Psoas muscle (tissue), 8 donors: Measurements from ENCODE around the gene PRPS2. TPM values are rescaled to one million over a fixed set of nuclear protein-coding genes. Genes with fewer than 3 reads are reported as not detected.

Experiments
- ATAC-seq, 4 donors: fragments of 200-7000 bp; cut with Tn5 transposase; one replicate each; pipeline ENCODE4 v1.9.1; 2020; ENCODE audit warnings: moderate library complexity in 3 of 4, mild to moderate bottlenecking in 2 of 4
- DNase-seq, 2 donors: peaks; one replicate each; pipeline ENCODE4 v3.0.0-alpha.2; 2020
- H3K27ac ChIP-seq: fragments of 200-600 bp; one replicate; pipeline ENCODE4 v1.8.0; 2022
- H3K27me3 ChIP-seq, 3 donors: fragments of 200-600 bp in 1 of 3; one replicate each; pipeline versions ENCODE4 v1.6.1 to v1.8.0; 2013 to 2022; ENCODE audit warnings: low read length in 2 of 3, mild to moderate bottlenecking in 2 of 3, moderate library complexity in 1 of 3; ENCODE audit not compliant: insufficient read depth in 3 of 3
- H3K36me3 ChIP-seq, 2 donors: fragments of 200-600 bp in 1 of 2; one replicate each; pipeline versions ENCODE4 v1.6.1 to v1.8.0; 2013 to 2022; ENCODE audit warnings: low read depth in 1 of 2, mild to moderate bottlenecking in 1 of 2, moderate library complexity in 1 of 2; ENCODE audit not compliant: insufficient read depth in 1 of 2
- H3K4me1 ChIP-seq: fragments of 200-600 bp; one replicate; pipeline ENCODE4 v1.8.0; 2022
- H3K4me3 ChIP-seq: fragments of 200-600 bp; one replicate; pipeline ENCODE4 v1.8.0; 2022; ENCODE audit warnings: mild to moderate bottlenecking
- H3K9me3 ChIP-seq: fragments of 200-600 bp; one replicate; pipeline ENCODE4 v1.8.0; 2022
- WGBS, 3 donors: extraction: QIAGEN DNeasy Blood & Tissue Kit; methylation state at CpG; one replicate each; pipeline versions ENCODE4 v1.1.6 to v1.1.7; 2013; 5-methylcytosine and 5-hydroxymethylcytosine counted together
- intact Hi-C, 2 donors: fragments of 100-400 bp; cut with DNase I; formaldehyde crosslinking; loops; one replicate each; pipeline versions ENCODE4 v1.11.0 to v1.14.2; 2022
- polyA plus RNA-seq, 3 donors: library from polyadenylated mRNA; stranded (reverse); fragments of 200-250 nt; gene quantifications; one replicate each; pipeline ENCODE4 v1.2.3, GENCODE V29; 2013
- total RNA-seq, 4 donors: library from RNA; stranded (reverse); fragmentation: NEBNext Ultra II Directional in 2 of 4; extraction: Animal tissue kit (Norgen Biotek cat#: 25700) in 2 of 4; gene quantifications; one replicate each; pipeline versions ENCODE4 v1.2.1 to v1.2.4, GENCODE V29; 2021 to 2023
- TF ChIP-seq, protein P1 (sequence below): fragments of 200-600 bp; IDR thresholded peaks from one replicate; pipeline ENCODE4 v1.8.0; 2022; ENCODE audit warnings: antibody characterized with exemption
- donor health status: healthy with polysubstance abuse.
- donor health status: DM: no; HTN: no; CAD: no; lungs with moderate emphysema.
- donor health status: Bipolar disorder and iron deficiency.
- donor health status: healthy.
- donor health status: DM: yes; HTN: yes; CAD: no.
- donor health status: DM: no; HTN: no; CAD: no.
- donor health status: DM: no; HTN: no; CAD: no.
- donor health status: DM: yes; HTN: yes; CAD: no.

PRPS2 gene
- total and polyA plus RNA-seq, 7 donors: 0.97 to 3.5 (median 1.9) TPM

DNA sequence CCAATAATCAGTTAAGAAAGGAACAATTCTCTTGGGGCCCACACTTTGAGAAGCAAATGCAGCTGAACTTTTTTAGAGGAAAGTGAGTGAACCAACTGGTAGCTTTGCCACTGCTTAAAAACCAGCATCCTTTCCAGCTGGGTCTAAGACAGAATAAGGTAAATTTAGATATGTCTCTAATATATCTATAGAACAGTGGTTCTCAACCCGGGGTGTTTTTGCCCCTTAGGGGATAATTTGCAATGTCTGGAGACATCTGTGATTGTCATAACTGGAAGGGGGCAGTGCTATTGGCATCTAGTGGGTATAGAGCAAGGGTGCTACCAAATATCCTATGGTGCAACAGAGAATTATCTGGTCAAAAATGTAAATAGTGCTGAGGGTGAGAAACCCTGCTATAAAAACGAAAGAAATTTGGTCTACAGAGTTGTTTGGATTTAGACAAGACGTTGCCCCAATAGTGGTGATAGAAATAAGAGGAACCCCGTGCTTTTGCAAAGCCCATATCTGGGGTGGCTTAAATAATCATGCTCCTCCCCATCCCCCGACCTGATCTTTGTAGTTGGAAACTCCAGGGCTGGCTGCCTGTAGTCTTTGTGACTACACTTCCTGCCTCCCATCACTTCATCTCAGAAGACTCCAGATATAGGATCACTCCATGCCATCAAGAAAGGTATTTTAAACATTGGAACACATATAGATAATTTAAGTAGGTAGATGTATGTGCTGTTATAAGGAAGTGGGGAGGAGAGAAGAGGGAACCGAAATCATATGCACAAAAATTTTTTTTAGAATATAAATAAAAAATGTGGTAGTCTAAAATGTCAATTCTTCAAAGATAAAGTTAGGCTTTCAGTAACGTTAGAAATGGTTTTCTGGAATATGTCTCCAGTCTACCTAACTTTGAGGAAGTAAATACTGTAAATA is 75.5 kb downstream of the PRPS2 start, which contains the start of gene TLR7:
TSS of gene TLR7 (plus strand) at position 622 of the 927 bp plus-strand sequence. CDS start 507 bp downstream, outside the sequence.
- H3K27ac ChIP-seq: no peak within 1 kb of the TSS
- TF ChIP-seq, protein P1, sequence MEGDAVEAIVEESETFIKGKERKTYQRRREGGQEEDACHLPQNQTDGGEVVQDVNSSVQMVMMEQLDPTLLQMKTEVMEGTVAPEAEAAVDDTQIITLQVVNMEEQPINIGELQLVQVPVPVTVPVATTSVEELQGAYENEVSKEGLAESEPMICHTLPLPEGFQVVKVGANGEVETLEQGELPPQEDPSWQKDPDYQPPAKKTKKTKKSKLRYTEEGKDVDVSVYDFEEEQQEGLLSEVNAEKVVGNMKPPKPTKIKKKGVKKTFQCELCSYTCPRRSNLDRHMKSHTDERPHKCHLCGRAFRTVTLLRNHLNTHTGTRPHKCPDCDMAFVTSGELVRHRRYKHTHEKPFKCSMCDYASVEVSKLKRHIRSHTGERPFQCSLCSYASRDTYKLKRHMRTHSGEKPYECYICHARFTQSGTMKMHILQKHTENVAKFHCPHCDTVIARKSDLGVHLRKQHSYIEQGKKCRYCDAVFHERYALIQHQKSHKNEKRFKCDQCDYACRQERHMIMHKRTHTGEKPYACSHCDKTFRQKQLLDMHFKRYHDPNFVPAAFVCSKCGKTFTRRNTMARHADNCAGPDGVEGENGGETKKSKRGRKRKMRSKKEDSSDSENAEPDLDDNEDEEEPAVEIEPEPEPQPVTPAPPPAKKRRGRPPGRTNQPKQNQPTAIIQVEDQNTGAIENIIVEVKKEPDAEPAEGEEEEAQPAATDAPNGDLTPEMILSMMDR: no peak
- no peaks in the 10 kb centered on the region for H3K36me3 ChIP-seq
- H3K4me3 ChIP-seq: no peak within 1 kb of the TSS
- WGBS, 3 donors: 70 to 75% (median 75%) methylated on average over 7 of the region's 7 CpGs
- H3K9me3 ChIP-seq: peaks cover 3% of the 10 kb centered on the region
- intact Hi-C loops: no loop called here
- no peak for DNase-seq
- no peak for ATAC-seq
- H3K4me1 ChIP-seq: no peaks in the 10 kb centered on the region
- H3K27me3 ChIP-seq: no peaks in the 10 kb centered on the region

DNA sequence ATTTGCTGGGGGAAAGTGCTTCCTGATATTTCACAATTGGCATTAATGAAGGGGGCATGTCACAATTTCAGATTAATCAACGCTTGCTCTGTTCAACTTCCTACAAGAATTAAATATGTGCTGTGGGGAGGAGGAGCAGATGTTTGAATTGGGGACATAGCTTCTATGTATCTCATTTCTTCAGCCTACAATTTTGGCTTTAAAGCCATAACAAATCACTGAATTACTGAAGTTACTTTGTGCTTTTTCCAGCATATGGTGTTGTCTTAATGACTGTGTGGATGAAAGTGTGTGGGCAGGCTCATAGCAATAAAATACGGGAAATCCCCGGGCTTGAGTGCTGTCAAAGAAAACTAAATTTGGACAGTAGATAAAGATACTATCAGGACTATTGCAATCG is 76.5 kb downstream of the PRPS2 start:
- TF ChIP-seq, protein P1: no peak
- peaks cover 3% of the 10 kb centered on the region for H3K9me3 ChIP-seq
- intact Hi-C loops: no loop called here
- no peaks in the 10 kb centered on the region for H3K27me3 ChIP-seq
- no peak overlapping the region for H3K4me3 ChIP-seq
- no peaks in the 10 kb centered on the region for H3K36me3 ChIP-seq
- DNase-seq: no peak
- H3K27ac ChIP-seq: no peak overlapping the region
- 31 to 54% (median 46%) methylated on average over 4 of the region's 4 CpGs for WGBS, 3 donors
- no peak for ATAC-seq
- no peaks in the 10 kb centered on the region for H3K4me1 ChIP-seq

DNA sequence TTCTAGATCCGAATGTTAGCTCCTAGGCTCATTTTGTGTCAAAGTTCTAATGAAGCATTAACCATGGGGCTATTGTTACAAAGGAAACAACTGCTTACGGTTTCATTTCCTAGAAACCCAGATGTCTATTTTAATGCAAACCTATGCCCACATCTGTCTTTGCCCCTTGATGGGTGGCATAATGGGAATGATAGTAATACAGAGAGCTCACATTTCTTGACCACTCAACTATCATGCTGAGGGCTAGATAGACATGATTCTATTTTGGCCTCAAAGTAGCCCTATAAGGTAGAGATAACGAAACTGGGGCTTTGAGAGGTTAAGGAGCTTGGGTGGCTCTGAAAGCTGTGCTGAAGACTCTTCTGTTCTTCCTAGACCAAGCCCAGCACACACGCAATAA is 77.5 kb downstream of the PRPS2 start:
- TF ChIP-seq, protein P1: no peak
- intact Hi-C loops: no loop called here

DNA sequence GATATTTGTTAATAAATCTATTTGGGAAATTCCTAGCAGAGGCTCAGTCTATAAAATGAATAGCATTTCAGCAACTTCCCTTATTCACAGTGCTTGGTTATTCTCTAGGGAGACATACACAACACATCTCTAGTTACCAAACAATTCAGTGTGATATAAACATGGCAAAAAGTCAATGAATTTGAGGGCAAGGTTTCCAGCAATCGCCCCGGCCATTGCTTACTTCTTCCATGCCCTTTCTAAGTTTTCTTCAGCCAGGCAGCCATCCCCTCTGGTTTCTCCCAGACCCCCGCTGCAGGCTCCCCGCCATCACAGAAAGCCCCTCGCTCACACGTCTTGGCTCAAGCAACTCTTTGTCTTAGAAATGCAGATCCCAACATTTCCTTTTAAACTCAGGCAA is 80.0 kb downstream of the PRPS2 start:
- intact Hi-C loops: no loop called here
- Histone ChIP-seq H3K9me3 (peaks cover 3% of the 10 kb centered on the region), H3K27ac (no peak overlapping the region), H3K36me3 (no peaks in the 10 kb centered on the region), H3K4me3 (no peak overlapping the region), H3K4me1 (no peaks in the 10 kb centered on the region), H3K27me3 (no peaks in the 10 kb centered on the region)
- 56 to 72% (median 66%) methylated on average over 6 of the region's 6 CpGs for WGBS, 3 donors
- TF ChIP-seq, protein P1: no peak
- no peak for ATAC-seq
- DNase-seq: no peak

More for the DNA sequence above, 77.5 kb downstream of the PRPS2 start:
- WGBS, 3 donors: 77 to 88% (median 86%) methylated on average over 4 of the region's 4 CpGs
- Histone ChIP-seq H3K27ac (no peak overlapping the region), H3K4me3 (no peak overlapping the region), H3K4me1 (no peaks in the 10 kb centered on the region), H3K36me3 (no peaks in the 10 kb centered on the region), H3K27me3 (no peaks in the 10 kb centered on the region), H3K9me3 (peaks cover 3% of the 10 kb centered on the region)
- ATAC-seq (no peak), DNase-seq (no peak)
